OCI-LY3 (cell line): ENCODE results near the gene INAFM2.

ENCODE experiments used
- CTCF ChIP-seq: fragments of 200-600, 300-600 bp; sonication (generic); IDR thresholded peaks from 2 replicates; pipeline ENCODE4 v1.5.1; 2014; ENCODE audit warnings: antibody characterized with exemption, low read length, low read depth
- EZH2phosphoT487 ChIP-seq: fragments of 200-600 bp; shearing (Covaris generic); IDR thresholded peaks from 2 replicates; pipeline ENCODE4 v1.6.1; 2018; ENCODE audit warnings: antibody characterized with exemption, mixed run types, low read depth

- TF ChIP-seq CTCF (no peak), EZH2phosphoT487 (no peak)
Measured at GRCh38 chr15:40369474-40369869, 46.0 kb downstream of the INAFM2 start.
